ENCODE data around the gene GAS7.

GAS7 gene

DNA sequence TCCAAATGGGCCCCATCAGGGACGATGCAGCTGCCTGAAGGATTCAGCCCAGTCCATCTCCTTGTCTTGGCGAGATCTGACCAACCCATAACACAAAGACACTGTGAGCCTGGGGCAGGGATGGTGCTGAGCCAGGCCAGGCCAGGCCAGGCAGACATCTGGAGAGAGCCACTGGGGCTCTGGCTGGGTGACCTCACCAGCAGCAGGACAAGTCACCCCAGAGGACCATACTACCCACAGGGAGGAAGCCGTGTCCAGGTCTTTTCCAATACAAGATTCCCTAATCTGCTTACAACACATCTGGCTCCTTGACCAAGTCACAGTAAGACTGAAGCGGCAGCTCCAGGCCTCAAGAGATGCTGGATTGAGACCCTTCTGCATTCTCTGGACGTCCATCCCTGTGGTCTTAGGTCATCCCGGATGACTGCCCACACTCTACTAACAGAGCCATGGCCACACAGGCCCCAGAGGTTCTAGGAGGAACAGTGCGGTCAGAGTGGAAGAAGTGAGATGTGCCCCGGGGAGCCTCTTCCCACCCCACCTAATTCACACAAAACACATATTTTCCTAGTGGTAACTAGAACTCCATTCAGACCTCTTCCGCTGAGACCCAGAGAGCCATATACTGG is 211.5 kb downstream of the GAS7 start:
- TF ChIP-seq CSDC2 (CRISPR knock-in tag; IDR thresholded peaks at IDR 0.05), result no peak
- TF ChIP-seq ESRRG (CRISPR knock-in tag; IDR thresholded peaks at IDR 0.05), result no peak
- TF ChIP-seq, protein P1, sequence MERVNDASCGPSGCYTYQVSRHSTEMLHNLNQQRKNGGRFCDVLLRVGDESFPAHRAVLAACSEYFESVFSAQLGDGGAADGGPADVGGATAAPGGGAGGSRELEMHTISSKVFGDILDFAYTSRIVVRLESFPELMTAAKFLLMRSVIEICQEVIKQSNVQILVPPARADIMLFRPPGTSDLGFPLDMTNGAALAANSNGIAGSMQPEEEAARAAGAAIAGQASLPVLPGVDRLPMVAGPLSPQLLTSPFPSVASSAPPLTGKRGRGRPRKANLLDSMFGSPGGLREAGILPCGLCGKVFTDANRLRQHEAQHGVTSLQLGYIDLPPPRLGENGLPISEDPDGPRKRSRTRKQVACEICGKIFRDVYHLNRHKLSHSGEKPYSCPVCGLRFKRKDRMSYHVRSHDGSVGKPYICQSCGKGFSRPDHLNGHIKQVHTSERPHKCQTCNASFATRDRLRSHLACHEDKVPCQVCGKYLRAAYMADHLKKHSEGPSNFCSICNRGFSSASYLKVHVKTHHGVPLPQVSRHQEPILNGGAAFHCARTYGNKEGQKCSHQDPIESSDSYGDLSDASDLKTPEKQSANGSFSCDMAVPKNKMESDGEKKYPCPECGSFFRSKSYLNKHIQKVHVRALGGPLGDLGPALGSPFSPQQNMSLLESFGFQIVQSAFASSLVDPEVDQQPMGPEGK (CRISPR knock-in tag; IDR thresholded peaks at IDR 0.05; ENCODE audit: borderline replicate concordance), result no peak
- TF ChIP-seq ZNF70 (CRISPR knock-in tag; IDR thresholded peaks at IDR 0.05), result no peak
- no peak for TF ChIP-seq ARNTL (CRISPR knock-in tag; IDR thresholded peaks at IDR 0.05; ENCODE audit: borderline replicate concordance, low read depth)
- no peak for TF ChIP-seq ZNF565 (CRISPR knock-in tag; conservative IDR thresholded peaks at IDR 0.05; ENCODE audit: low read depth)
- no peak for TF ChIP-seq OSR1 (CRISPR knock-in tag; IDR thresholded peaks at IDR 0.05)
- TF ChIP-seq, protein P2, sequence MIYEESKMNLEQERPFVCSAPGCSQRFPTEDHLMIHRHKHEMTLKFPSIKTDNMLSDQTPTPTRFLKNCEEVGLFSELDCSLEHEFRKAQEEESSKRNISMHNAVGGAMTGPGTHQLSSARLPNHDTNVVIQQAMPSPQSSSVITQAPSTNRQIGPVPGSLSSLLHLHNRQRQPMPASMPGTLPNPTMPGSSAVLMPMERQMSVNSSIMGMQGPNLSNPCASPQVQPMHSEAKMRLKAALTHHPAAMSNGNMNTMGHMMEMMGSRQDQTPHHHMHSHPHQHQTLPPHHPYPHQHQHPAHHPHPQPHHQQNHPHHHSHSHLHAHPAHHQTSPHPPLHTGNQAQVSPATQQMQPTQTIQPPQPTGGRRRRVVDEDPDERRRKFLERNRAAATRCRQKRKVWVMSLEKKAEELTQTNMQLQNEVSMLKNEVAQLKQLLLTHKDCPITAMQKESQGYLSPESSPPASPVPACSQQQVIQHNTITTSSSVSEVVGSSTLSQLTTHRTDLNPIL (CRISPR knock-in tag; IDR thresholded peaks at IDR 0.05; ENCODE audit: low read depth), result no peak
- TF ChIP-seq GLIS3 (CRISPR knock-in tag; IDR thresholded peaks at IDR 0.05), result no peak
- no peak for TF ChIP-seq ZFP3 (CRISPR knock-in tag; IDR thresholded peaks at IDR 0.05)
- TF ChIP-seq, protein P3, sequence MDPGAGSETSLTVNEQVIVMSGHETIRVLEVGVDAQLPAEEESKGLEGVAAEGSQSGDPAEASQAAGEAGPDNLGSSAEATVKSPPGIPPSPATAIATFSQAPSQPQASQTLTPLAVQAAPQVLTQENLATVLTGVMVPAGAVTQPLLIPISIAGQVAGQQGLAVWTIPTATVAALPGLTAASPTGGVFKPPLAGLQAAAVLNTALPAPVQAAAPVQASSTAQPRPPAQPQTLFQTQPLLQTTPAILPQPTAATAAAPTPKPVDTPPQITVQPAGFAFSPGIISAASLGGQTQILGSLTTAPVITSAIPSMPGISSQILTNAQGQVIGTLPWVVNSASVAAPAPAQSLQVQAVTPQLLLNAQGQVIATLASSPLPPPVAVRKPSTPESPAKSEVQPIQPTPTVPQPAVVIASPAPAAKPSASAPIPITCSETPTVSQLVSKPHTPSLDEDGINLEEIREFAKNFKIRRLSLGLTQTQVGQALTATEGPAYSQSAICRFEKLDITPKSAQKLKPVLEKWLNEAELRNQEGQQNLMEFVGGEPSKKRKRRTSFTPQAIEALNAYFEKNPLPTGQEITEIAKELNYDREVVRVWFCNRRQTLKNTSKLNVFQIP (CRISPR knock-in tag; IDR thresholded peaks at IDR 0.05; ENCODE audit: borderline replicate concordance, low read depth), result no peak
- no peak for TF ChIP-seq SNAI2 (CRISPR knock-in tag; IDR thresholded peaks at IDR 0.05)
- no peak for TF ChIP-seq ISL1 (CRISPR knock-in tag; IDR thresholded peaks at IDR 0.05)
- TF ChIP-seq RARB (CRISPR knock-in tag; IDR thresholded peaks at IDR 0.05), result no peak
- no peak for TF ChIP-seq TCF4 (CRISPR knock-in tag; IDR thresholded peaks at IDR 0.05; ENCODE audit: borderline replicate concordance)
- TF ChIP-seq, protein P4, sequence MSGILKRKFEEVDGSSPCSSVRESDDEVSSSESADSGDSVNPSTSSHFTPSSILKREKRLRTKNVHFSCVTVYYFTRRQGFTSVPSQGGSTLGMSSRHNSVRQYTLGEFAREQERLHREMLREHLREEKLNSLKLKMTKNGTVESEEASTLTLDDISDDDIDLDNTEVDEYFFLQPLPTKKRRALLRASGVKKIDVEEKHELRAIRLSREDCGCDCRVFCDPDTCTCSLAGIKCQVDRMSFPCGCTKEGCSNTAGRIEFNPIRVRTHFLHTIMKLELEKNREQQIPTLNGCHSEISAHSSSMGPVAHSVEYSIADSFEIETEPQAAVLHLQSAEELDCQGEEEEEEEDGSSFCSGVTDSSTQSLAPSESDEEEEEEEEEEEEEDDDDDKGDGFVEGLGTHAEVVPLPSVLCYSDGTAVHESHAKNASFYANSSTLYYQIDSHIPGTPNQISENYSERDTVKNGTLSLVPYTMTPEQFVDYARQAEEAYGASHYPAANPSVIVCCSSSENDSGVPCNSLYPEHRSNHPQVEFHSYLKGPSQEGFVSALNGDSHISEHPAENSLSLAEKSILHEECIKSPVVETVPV (CRISPR knock-in tag; IDR thresholded peaks at IDR 0.05), result no peak
- TF ChIP-seq PPARA (CRISPR knock-in tag; IDR thresholded peaks at IDR 0.05; ENCODE audit: borderline replicate concordance), result no peak
- no peak for TF ChIP-seq TOX (CRISPR knock-in tag; IDR thresholded peaks at IDR 0.05; ENCODE audit: borderline replicate concordance)
- no peak for ATAC-seq

DNA sequence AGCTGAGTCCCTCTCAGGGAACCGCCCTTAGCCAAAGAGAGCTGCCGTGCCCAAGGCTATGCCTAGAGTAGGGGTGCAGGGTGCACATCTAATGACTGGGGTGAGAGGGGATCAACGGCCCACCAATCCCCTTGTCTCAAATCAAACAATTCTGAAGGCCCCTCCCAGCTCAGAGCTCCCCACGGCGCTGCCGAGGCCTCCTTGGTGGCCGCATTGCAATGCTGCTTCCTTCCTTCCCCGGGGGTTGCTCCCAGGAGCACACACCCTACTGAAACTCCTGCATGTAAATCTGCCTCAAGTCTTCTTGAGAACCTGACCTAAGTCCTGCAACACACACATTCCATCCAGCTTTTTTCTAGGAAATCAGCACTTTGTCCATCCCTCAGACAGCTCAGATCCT is 212.8 kb downstream of the GAS7 start:
- ATAC-seq, result no peak
- TF ChIP-seq ZFP30 (CRISPR knock-in tag; IDR thresholded peaks at IDR 0.05), result no peak
- TF ChIP-seq, protein P2 (CRISPR knock-in tag; IDR thresholded peaks at IDR 0.05; ENCODE audit: low read depth), result no peak
- TF ChIP-seq ISL1 (CRISPR knock-in tag; IDR thresholded peaks at IDR 0.05), result no peak
- TF ChIP-seq PPARA (CRISPR knock-in tag; IDR thresholded peaks at IDR 0.05; ENCODE audit: borderline replicate concordance), result no peak
- TF ChIP-seq OSR1 (CRISPR knock-in tag; IDR thresholded peaks at IDR 0.05), result no peak
- TF ChIP-seq, protein P4 (CRISPR knock-in tag; IDR thresholded peaks at IDR 0.05), result no peak
- no peak for TF ChIP-seq ESRRG (CRISPR knock-in tag; IDR thresholded peaks at IDR 0.05)
- TF ChIP-seq ARNTL (CRISPR knock-in tag; IDR thresholded peaks at IDR 0.05; ENCODE audit: borderline replicate concordance, low read depth), result no peak
- no peak for TF ChIP-seq ZNF70 (CRISPR knock-in tag; IDR thresholded peaks at IDR 0.05)
- TF ChIP-seq BACH2 (CRISPR knock-in tag; IDR thresholded peaks at IDR 0.05; ENCODE audit: borderline replicate concordance), result no peak
- TF ChIP-seq ZNF8 (CRISPR knock-in tag; IDR thresholded peaks at IDR 0.05), result no peak
